PFSK-1 (cell line): ENCODE measurements around the gene HGS.

Experiments
- FOXP2 ChIP-seq: optimal IDR thresholded peaks from 2 replicates; pipeline ENCODE3; 2011; ENCODE audit warnings: borderline replicate concordance, control low read depth, inconsistent platforms; ENCODE audit not compliant: insufficient read depth; ENCODE audit errors: extremely low read length, extremely low read depth
- POLR2AphosphoS5 ChIP-seq: IDR thresholded peaks from 2 replicates; pipeline ENCODE4 v1.6.1; 2012; ENCODE audit warnings: low read depth, mild to moderate bottlenecking, control low read depth, low read length, moderate library complexity
- REST ChIP-seq, 2 experiments: IDR thresholded peaks; 2 replicates each; pipeline versions ENCODE4 v1.6.1 to v1.8.0; 2011 to 2012; ENCODE audit warnings: low read depth in 2 of 2, low read length in 2 of 2, control low read depth in 1 of 2, inconsistent platforms in 1 of 2, mild to moderate bottlenecking in 1 of 2, moderate library complexity in 1 of 2; ENCODE audit not compliant: insufficient read depth in 1 of 2
- SIN3A ChIP-seq: IDR thresholded peaks from 2 replicates; pipeline ENCODE4 v1.6.1; 2012; ENCODE audit warnings: mild to moderate bottlenecking, low read length, moderate library complexity, borderline replicate concordance; ENCODE audit not compliant: insufficient read depth
- TAF1 ChIP-seq: IDR thresholded peaks from 2 replicates; pipeline ENCODE4 v1.6.1; 2012; ENCODE audit warnings: low read length, control low read depth, borderline replicate concordance; ENCODE audit not compliant: insufficient read depth

Gene HGS

GRCh38 chr17:81738801-81739393 lies 55.1 kb downstream of the HGS start:
- TF ChIP-seq FOXP2, result no peak

DNA sequence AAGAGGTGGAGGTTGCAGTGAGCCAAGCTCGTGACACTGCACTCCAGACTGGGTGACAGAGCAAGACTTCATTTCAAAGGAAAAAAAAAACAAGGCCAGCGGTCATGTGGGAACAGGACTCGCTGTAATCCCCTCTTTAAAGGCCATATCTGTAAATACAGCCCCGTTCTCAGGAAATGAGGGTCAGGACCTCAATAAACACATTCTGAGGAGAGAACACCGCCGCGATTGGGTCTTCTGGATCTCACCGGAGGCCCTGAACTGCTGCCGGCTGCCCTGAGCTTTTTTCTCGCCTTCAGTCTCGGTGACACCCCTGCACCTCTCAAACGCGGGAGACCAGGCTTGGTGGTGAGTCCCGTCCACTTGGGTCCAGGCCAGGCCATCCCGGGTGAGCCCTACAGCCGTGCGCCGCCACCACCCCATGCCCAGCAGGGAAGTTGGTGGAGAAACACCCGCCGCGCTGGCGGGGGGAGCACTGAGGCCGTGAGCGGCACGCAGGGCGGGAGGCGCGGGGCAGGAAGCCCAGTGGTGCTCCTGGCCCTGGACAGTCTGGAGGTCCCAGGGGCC lies 56.7 kb downstream of the HGS start:
- no peak for TF ChIP-seq TAF1
- TF ChIP-seq FOXP2, result no peak
- TF ChIP-seq POLR2AphosphoS5, result no peak

DNA sequence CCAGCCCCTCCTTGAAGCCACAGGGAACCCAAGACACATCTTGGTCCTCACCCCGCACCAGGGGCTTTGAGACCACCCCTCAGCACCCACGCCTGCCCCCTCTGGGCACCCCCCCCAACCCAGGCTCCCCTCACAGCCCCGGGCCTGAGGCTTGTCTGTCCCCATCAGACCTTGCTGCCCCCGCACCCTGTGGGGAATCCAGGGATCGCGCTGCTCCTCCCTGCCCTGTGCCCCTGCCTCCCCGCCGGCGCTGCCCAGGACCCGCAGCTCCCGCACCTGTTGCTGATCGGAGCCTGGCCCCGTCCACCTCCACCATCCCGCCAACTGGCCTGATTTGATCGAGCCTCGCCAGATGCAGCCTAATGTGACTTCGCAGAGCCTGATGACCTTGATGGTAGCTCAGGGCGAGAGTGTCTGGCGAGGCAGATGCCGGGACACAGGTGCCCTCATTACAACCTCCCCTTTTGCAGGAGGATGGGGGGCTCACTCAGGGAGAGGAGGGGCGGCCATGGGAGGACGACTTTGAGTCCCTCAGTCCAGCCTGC lies 57.3 kb downstream of the HGS start:
- TF ChIP-seq TAF1, result no peak

DNA sequence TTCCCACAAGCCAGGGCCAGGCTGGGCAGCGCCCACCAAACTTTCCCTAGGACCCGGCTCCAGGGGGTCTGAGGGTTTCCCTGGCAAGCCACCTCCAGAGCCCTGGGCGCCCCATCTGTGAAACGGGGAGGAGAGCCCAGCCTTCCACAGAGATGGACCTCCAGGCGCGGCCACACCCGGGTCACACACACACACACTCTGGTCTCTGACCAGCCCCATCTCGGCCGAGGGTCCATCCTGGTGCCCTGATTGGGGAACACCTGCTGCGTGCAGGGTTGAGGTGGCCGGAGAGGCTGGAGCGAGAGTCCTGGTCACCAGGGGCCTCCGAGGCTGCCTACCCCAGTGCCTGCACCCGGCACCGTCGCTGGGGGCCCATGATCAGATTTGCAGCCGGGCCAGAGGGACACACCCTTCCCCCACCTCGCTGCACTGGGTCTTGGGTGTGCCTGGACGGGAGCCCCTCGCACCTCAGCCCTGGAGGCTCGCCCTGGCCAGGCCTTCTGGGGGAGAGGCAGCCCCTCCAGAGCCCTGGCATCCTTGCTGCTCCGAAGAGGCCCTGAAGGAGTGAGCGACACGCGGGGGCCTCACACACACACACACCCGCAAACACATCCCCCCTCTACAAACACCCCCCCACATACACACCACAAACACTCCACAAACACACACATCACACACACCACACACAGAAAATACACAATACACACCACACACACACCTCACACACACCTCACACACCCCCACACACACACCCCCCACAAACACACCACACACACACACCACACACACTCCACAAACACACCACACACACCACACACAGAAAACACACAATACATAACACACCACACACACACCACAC lies 58.0 kb downstream of the HGS start:
- TF ChIP-seq FOXP2 (no peak), SIN3A (no peak), REST (IDR thresholded peaks at IDR 0.05; ENCODE audit: insufficient read depth in 1 of 2, low read depth in 2 of 2, low read length in 2 of 2) (no peak), POLR2AphosphoS5 (no peak)
